Measurements from ENCODE around the gene PHOX2B.
"Not testable (repeated sequence)": the region's sequence is repeated elsewhere in the genome, so short reads cannot be mapped to it uniquely, and the experiment has no call there.

PHOX2B gene

GRCh38 chr4:41711654-41712053 lies 36.9 kb downstream of the PHOX2B start:
- DNase-seq (ENCODE audit: low spot score): not testable (repeated sequence)

GRCh38 chr4:41709844-41710481 lies 38.6 kb downstream of the PHOX2B start:
- DNase-seq (ENCODE audit: low spot score): peak; percentile 73

DNA sequence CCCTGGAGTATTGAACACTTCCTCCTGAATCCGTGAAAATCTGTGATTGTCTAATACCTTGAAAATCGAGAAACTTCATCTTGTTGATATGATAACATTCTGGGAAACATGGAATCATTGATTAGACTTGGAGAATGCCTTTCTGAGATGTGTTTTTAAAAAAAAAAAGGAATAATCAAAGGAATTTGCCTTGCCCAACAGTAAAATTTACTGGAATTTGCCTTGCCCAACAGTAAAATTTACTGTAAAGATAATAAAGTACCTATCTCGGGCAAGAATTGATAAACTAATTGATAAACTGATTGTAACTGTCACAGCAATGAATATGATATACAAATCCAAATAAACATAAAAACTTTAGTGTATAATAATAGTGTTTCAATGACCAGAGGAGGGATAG lies 44.7 kb downstream of the PHOX2B start:
- DNase-seq (ENCODE audit: low spot score): no peak

DNA sequence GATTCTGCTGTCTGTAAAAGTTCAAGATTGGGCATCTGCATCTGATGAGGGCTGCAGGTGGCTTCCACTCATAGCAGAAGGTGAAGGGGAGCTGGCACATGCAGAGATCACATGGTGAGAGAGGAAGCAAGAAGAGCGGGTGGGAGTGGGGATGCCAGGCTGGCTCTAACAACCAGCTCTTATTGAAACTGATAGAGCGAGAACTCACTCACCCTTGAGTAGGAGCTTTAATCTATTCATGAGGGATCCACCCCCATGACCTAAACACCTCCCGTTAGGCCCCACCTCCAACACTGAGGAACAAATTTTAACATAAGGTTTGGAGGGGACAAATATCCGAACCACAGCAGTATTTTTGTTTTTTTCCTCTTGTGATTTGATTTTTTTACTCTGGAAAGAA lies 45.8 kb downstream of the PHOX2B start:
- no peak for DNase-seq (ENCODE audit: low spot score)

GRCh38 chr4:41701983-41702382 lies 46.5 kb downstream of the PHOX2B start:
- DNase-seq (ENCODE audit: low spot score): no peak

DNA sequence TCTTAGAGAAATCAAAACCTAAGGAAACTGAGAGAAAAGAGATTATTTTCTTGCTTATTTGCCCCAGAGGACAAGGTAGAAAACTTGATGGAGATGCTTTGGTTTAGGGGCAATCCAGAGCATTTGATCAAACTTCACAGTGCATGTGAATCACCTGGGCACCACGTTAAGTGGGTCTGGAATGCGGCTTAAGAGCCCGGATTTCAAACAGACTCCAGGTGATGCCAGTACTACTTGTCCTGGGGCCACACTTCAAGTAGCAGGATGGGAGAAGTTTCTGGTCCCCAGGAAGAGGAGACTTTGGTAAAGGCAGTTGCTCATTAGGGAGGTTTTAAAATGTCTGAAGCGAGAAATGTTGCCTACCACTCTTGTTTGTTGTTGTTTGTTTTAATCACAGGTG lies 51.8 kb downstream of the PHOX2B start:
- no peak for DNase-seq (ENCODE audit: low spot score)

DNA sequence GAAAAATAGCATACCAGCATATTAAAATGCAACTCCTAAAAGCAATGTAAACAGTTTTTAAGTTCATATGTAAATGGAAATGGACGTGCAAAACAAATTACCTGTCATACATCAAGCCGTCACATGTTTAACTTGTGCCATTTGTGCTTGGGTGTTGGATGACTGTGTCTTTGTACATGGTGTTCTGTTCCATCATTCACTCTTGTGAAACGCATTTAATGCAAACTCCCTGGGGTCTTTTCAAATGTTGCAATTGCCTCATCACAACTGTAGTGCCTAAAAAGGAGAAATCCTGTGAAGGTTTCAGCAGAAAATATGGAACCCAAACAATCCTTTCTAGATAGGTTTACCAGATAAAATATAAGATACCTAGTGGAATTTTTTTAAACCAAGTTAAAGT lies 52.4 kb downstream of the PHOX2B start:
- no peak for DNase-seq (ENCODE audit: low spot score)

All from SW480 (cell line).